Subcutaneous adipose tissue (tissue), 4 donors: Measurements from ENCODE around the gene SIDT1. TPM values are rescaled to one million over a fixed set of nuclear protein-coding genes. Genes with fewer than 3 reads are reported as not detected.

ENCODE experiments used
- total RNA-seq, 4 donors: library from RNA; depleted of rRNA; stranded (reverse); fragments of >200 nt; gene quantifications; one replicate each; pipeline ENCODE4 v1.1.0, GENCODE V29; 2016
- TF ChIP-seq, protein P1 (sequence below): fragments of 450-650 bp; IDR thresholded peaks from one replicate; pipeline ENCODE4 v1.5.1; 2016; ENCODE audit warnings: low read depth, mild to moderate bottlenecking, control low read depth, antibody characterized with exemption, moderate library complexity

SIDT1 gene
- total RNA-seq, 4 donors from 2014 or later = 2.3 to 5.3 (median 3.9) TPM

DNA sequence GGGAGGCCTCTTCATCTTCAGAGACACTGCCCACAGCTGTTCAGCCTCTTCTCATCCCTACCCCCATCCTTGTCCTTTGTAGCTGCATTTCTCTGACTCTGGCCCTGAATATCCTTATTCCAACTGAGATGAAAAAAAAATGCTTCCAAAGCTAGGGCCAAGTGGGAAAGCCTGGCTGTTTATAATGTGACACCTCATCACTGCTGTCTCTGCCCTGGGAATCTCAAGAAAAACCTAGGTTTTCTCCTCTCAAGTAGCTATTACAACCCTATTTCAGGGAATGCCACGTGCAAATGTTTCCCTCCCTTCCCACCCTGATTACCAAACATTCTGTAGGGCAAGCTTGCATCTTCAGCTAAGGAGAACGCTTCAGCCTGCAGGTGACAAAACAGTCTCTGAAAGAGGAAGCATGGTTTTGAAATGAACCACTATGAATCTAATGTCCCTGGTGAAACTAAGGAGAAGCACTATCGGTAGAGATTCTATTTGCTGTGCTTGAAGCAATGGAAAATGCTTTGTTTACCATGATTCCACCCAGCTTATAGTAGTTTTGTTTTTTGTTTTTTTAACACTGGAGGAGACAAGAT lies 98.7 kb downstream of the SIDT1 start:
- TF ChIP-seq, protein P1, sequence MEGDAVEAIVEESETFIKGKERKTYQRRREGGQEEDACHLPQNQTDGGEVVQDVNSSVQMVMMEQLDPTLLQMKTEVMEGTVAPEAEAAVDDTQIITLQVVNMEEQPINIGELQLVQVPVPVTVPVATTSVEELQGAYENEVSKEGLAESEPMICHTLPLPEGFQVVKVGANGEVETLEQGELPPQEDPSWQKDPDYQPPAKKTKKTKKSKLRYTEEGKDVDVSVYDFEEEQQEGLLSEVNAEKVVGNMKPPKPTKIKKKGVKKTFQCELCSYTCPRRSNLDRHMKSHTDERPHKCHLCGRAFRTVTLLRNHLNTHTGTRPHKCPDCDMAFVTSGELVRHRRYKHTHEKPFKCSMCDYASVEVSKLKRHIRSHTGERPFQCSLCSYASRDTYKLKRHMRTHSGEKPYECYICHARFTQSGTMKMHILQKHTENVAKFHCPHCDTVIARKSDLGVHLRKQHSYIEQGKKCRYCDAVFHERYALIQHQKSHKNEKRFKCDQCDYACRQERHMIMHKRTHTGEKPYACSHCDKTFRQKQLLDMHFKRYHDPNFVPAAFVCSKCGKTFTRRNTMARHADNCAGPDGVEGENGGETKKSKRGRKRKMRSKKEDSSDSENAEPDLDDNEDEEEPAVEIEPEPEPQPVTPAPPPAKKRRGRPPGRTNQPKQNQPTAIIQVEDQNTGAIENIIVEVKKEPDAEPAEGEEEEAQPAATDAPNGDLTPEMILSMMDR = no peak

- TF ChIP-seq, protein P1 = no peak
Measured at GRCh38 chr3:113631573-113631972, 99.2 kb downstream of the SIDT1 start.

- TF ChIP-seq, protein P1 = no peak
Measured at GRCh38 chr3:113634782-113635474, 102.6 kb downstream of the SIDT1 start.

GRCh38 chr3:113637756-113638155 lies 105.4 kb downstream of the SIDT1 start:
- TF ChIP-seq, protein P1 = no peak

- TF ChIP-seq, protein P1 = no peak
Measured at GRCh38 chr3:113638910-113639309, 106.6 kb downstream of the SIDT1 start.

- TF ChIP-seq, protein P1 = no peak
Measured at GRCh38 chr3:113643583-113643982, 111.2 kb downstream of the SIDT1 start.

DNA sequence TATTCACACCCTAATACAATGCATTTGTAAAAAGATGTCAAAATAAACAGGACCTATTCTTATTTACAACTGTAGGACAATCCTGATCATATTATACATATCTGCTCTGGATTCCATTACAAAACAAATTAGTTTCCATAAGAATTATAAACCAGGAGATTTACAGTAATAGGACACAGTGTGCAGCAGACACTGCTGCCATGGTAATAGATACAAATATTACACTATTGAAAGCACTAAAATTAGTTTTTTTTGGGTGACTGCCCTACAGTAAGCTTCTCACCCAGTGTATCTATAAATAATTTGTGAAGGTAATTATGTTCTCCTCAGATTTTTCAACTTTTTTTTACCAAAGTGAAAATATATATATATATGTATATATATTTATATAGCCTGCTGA lies 116.2 kb downstream of the SIDT1 start:
- TF ChIP-seq, protein P1 = no peak
